NCI-H2196 (cell line): Measurements from ENCODE around the gene U2AF1L4.
"Not testable (repeated sequence)": the region's sequence is repeated elsewhere in the genome, so short reads cannot be mapped to it uniquely, and the experiment has no call there.

Experiments used
- DNase-seq: peaks from one replicate; lab custom pipeline; 2025; ENCODE audit not compliant: unreplicated experiment; lab: John Stamatoyannopoulos, UW

U2AF1L4 gene

DNA sequence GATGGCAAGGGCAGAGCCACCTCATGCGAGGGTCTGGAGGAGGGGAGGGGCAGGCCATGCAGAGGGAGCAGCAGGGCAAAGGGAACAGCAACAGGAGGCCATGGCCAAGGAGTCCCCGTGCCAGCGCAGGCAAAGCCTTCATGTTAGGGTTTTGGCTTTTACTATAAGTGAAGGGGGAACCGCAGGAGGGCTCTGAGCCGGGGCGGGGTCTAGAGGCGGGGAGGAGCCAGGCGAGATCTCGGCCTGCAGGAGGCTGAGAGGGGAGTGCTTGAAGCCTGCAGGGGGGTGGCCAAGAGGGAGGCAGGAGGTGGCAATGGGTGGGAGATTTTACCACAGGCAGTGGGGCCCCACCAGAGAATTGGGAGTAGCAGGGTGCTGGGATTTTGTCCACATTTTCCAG lies 36.4 kb upstream of the U2AF1L4 start:
- no peak for DNase-seq

GRCh38 chr19:35780717-35781116 lies 35.5 kb upstream of the U2AF1L4 start:
- no peak for DNase-seq

DNA sequence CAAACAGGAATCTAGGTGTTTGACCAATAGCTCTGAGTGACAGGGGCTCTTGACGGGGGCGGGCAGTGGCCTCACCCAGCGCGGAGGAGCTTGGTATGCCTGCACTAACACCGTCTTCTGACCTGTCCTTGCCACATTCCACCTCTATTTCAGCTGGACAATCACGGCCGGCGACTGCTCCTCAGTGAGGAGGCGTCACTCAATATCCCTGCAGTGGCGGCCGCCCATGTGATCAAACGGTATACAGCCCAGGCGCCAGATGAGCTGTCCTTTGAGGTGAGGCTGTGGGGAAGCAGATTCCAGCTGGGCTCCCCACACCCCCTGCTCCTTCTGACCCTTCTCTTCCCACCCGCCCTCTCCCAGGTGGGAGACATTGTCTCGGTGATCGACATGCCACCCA lies 34.8 kb upstream of the U2AF1L4 start:
- no peak for DNase-seq

- DNase-seq: no peak
Measured at GRCh38 chr19:35779033-35779432, 33.8 kb upstream of the U2AF1L4 start.

GRCh38 chr19:35777961-35778360 lies 32.7 kb upstream of the U2AF1L4 start:
- no peak for DNase-seq

DNA sequence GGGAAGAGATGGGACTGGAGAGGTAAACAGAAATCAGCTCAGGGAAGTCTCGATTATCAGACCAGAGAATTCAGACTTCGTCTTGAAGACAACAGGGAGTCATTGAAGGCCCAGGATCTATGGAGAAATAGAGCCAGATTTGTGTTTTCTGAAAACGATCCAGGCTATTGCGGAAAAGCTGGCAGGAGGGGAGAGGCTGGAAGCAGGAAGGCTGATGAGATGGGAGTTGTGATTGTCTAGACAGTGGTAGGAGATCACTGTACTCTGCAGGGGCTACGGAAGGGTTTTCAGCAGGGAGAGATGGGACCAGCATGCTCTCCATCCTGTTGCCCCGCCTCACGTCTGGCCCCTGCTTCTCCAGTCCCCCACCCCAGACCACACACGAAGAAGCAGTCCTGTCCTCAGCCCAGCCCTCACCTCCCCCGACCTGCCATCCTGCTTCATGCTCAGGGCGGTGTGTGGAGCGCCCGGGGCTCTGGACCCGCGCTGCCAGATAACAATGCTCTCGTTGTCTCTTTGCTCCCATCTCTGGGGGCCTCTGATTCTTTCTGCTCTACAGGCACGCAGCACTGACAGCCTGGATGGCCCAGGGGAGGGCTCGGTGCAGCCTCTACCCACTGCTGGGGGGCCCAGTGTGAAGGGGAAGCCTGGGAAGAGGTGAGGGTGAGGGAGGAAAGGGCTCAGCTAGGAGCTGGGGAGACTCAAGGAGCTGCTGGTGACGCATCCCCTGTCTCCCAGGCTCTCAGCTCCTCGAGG lies 32.0 kb upstream of the U2AF1L4 start:
- no peak for DNase-seq

GRCh38 chr19:35776102-35776788 lies 31.0 kb upstream of the U2AF1L4 start:
- DNase-seq: no peak

- peak; percentile 99 for DNase-seq
Measured at GRCh38 chr19:35775298-35776101, 30.3 kb upstream of the U2AF1L4 start, which contains the start of gene ARHGAP33. Gene ARHGAP33, plus strand, starts transcription at chr19:35775564. Its CDS starts 95 bp downstream, at chr19:35775659.

- DNase-seq: no peak
Measured at GRCh38 chr19:35775046-35775297, 29.8 kb upstream of the U2AF1L4 start.

DNA sequence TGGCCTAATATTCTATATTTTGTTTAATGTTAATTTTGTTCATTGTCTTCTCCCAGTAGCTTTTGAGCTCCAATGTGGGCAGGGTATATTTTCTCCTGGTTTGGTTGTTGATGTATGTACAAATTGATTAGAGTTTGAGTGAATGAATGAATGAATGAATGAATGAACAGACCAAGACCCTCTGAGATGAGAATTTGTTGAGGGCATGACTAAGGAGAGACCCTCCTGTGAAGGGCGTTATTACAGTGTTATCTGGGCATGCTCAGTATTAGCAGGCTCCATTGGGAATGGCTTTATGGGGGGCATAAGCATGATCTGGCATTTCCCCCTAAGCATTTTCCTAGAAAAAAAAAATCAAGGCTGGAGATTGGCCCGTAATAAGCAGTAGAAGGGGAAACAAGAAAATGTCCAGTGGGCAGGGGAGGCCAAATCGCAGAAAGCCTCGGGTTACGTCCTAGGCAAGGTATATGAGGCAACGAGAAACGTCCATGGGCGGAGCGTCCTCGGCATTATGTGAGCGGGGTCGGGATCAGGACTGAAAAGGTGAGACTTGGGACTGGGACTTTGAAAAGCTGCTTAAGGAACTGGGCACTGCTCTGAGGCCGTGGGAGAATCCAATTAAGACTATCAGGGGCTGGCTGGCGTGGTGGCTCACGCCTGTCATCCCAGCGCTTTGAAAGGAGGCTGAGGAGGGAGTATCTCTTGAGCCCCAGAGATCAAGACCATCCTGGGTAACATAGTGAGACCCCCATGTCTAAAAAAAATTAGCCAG lies 29.2 kb upstream of the U2AF1L4 start:
- no peak for DNase-seq

- no peak for DNase-seq
Measured at GRCh38 chr19:35773020-35773806, 28.0 kb upstream of the U2AF1L4 start.

DNA sequence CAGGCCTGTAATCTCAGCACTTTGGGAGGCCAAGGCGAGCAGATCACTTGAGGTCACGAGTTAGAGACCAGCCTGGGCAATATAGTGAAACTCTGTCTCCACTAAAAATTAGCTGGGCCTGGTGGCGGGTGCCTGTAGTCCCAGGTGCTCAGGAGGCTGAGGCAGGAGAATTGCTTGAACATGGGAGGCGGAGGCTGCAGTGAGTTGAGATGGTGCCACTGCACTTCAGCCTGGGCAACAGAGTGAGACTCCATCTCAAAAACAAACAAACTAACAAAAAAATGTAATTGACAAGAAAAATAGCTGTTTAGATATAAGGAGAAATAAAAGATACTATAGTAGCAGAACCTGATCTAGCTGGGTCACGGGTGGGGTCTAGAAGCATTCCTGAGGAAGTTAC lies 27.1 kb upstream of the U2AF1L4 start:
- DNase-seq: not testable (repeated sequence)

DNA sequence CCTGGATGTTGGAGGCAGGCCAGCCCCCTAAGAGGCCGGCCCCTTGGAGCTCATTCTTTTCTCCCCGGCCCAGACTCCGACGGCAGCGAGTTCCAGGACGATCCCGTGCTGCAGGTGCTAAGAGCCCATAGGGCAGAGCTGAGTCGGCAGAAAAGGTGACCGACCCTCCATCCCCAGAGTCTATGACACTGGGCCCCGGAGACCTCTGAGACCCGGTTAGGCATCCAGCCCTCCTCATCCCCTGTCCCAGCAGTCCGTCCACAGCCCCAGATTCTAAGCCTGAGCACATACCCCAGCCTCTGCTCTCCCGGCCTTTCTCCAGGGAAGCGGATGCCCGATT lies 22.8 kb upstream of the U2AF1L4 start:
- DNase-seq: no peak

GRCh38 chr19:35767288-35768081 lies 22.3 kb upstream of the U2AF1L4 start:
- no peak for DNase-seq

DNA sequence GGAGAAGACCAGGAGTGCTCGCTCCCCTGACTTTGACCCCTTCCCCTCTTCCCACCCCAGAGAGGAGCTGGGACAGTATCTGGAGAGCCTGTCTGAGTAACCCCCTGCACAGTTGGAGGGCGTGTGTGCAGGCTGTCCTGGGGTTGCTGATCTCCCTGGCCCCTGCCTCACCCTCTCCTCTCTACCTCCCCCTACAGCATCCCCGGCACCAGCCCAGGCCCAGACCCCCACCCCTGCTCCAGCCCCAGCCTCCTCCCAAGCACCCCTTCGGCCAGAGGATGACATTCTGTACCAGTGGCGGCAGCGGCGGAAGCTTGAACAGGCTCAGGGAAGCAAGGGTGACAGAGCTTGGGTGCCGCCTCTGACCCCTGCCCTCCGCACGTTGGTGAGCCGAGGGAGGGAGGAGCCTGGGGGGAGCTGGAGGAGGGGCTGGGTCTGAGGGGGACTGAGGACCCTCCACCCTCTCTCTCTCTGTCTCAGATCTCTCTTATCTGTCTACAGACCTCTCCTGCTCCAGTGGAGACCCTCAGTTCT lies 21.4 kb upstream of the U2AF1L4 start:
- no peak for DNase-seq

- DNase-seq: no peak
Measured at GRCh38 chr19:35764432-35765315, 19.5 kb upstream of the U2AF1L4 start.

DNA sequence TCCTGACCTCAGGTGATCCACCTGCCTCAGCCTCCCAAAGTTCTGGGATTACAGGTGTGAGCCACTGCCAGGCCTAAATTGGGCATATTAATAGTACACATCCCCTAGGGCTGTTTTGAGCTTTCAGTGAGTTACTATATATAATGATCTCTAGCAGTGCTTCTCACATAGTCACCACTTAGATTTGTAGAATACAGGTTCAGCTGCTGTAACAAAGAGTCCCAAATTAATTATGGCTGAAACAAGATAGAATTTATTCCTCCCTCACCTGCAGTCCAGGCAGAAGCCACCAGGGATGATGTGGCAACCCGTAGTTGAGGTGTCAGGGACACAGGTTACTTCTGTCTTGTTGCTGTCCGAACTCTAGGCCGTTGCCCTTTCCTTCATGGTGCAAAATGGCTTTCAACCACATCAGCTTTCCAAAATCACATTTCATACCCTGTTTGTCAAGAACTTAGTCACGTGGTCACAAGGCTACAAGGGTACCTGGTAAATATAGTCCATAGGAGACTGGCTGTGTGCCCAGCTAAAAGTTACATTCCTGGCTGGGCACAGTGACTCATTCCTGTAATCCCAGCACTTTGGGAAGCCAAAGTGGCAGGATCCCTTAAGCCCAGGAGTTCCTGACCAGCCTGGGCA lies 15.6 kb upstream of the U2AF1L4 start:
- DNase-seq: no peak

- DNase-seq: no peak
Measured at GRCh38 chr19:35759697-35760096, 14.5 kb upstream of the U2AF1L4 start.
